ENCODE measurements around the gene GJB3.

DNA sequence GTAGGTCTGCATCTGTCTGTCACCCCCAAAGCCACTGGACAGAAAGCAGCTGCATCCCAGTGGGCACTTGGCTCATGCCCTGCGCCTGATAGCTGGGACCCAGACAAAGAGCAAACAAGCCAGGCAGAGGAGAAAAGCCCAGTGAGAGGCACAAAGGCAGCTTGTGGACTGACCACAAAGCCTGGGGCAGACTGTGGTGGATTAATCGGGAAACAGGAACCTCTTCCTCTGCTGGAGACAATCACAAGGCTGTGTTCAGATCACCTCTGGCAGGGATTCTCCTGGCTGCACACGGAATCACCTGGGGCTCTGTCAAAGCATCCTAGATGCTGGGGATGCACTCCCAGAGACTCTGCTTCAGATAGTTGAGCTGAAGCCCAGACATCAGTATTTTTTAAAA is 41.4 kb upstream of the GJB3 start:
- TF ChIP-seq, protein P1, sequence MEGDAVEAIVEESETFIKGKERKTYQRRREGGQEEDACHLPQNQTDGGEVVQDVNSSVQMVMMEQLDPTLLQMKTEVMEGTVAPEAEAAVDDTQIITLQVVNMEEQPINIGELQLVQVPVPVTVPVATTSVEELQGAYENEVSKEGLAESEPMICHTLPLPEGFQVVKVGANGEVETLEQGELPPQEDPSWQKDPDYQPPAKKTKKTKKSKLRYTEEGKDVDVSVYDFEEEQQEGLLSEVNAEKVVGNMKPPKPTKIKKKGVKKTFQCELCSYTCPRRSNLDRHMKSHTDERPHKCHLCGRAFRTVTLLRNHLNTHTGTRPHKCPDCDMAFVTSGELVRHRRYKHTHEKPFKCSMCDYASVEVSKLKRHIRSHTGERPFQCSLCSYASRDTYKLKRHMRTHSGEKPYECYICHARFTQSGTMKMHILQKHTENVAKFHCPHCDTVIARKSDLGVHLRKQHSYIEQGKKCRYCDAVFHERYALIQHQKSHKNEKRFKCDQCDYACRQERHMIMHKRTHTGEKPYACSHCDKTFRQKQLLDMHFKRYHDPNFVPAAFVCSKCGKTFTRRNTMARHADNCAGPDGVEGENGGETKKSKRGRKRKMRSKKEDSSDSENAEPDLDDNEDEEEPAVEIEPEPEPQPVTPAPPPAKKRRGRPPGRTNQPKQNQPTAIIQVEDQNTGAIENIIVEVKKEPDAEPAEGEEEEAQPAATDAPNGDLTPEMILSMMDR (IDR thresholded peaks at IDR 0.05; ENCODE audit: borderline replicate concordance, extremely low read depth, low read length, poor library complexity, severe bottlenecking): no peak
- no peak for TF ChIP-seq EZH2 (IDR thresholded peaks at IDR 0.05; ENCODE audit: borderline replicate concordance, low read depth, low read length, severe bottlenecking)

Data from DND-41 (cell line).